Cardiac septum (tissue), 1 donor: ENCODE measurements around the gene ERVMER34-1. TPM values are rescaled to one million over a fixed set of nuclear protein-coding genes. Genes with fewer than 3 reads are reported as not detected.

Experiments
- microRNA-seq: library from miRNA; unstranded; fragments of <30 nt; microRNA quantifications from one replicate; pipeline ENCODE4 v1.2.0, GENCODE V29; 2020
- total RNA-seq: library from RNA; stranded (reverse); fragmentation: NEBNext Ultra II Directional; extraction: Animal tissue kit (Norgen Biotek cat#: 25700); gene quantifications from one replicate; pipeline ENCODE4 v1.2.1, GENCODE V29; 2021
- donor health status: DM: no; HTN: no; CAD: no.

The ERVMER34-1 gene
- total RNA-seq, 1 donor from 2014 or later, result 3.4 TPM

Small RNA genes within 50 kb of the gene (microRNA-seq; reads per million reads assigned to microRNA genes)
- gene MIR4449, result 8.0 reads per million, percentile 18 among the genes with 10 or more reads in this experiment

Other genes starting within 250 kb of the ERVMER34-1 start
- 111 TPM for gene USP46, start 92.1 kb downstream of the ERVMER34-1 start, total RNA-seq
- gene RASL11B, start 110.9 kb upstream of the ERVMER34-1 start, total RNA-seq, result 23.8 TPM